NCI-H524 treated with DMSO at 0.1 percent for 48 hours (cell line): ENCODE data around the gene MBNL1.

Experiments used
- DNase-seq: peaks from one replicate; lab custom pipeline; 2025; lab: John Stamatoyannopoulos, UW

The MBNL1 gene

DNA sequence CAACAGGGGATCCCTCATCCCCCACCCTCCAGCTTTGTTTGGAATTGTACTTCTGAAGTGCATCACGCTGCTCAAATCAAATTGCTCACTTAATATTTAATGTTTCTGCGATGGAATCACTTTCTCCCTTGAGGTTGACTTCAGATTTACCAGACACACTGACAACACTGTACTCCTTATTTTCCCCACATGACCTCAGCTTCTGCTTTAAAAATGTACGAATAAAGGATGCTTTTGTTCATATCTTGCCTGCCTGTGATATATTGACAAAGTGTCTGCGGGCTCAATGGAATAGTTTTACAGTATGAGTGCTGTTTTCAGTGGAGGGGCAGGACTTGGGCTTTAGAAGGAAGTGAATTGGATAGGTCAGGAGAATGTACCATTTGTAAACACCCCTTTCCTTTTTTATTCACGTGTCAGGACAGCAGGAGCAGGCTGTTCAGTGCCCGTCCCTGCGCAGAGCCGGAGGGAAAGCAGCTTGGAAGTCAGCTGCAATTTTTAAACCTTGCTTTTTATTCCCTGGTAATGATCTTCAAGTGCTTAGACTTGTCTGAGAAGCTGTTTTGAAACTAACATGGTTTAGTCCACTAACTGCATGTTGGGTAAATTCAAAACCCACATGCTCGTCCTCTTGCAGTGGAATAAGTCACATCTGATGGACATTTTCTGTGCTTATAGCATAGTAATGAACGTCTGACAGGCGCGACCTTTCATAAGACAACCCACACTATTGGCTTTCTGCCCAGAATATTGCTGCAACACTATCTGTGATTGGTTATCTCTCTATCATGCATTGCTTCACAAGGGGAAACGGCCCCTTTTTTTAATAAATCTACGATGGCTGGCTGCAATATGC is 29.9 kb downstream of the MBNL1 start:
- peak; percentile 95 for DNase-seq

DNA sequence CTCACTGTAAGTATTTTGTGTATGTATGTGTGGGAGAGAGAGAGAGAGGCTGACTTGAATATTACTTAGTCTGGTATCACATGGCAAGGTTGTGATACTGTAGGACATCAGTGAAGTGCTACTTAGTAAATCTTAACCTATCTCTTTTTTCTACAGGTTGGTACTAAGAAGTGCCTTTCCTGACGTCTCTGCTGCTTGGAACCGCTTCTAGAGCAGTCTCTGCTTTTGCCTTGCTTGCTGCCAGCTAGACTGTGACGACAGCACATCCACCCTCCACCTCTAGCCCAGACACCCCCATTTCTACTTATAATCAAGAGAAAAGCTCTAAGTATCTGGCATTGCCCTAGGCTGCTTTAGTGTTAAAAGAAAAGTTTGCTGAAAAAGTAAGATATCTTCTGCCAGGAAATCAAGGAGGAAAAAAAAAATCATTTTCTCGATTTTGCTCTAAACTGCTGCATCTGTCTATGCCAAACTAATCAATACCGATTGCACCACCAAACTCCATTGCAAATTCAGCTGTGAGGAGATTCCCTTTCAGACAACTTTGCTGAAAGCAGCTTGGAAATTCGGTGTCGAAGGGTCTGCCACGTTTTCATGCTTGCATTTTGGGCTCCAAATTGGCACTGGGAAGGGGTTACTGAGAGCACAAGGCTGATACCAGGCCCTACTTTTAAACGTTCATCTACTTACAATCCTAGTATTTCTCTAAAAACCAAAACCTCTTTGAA is 30.7 kb downstream of the MBNL1 start:
- no peak for DNase-seq

DNA sequence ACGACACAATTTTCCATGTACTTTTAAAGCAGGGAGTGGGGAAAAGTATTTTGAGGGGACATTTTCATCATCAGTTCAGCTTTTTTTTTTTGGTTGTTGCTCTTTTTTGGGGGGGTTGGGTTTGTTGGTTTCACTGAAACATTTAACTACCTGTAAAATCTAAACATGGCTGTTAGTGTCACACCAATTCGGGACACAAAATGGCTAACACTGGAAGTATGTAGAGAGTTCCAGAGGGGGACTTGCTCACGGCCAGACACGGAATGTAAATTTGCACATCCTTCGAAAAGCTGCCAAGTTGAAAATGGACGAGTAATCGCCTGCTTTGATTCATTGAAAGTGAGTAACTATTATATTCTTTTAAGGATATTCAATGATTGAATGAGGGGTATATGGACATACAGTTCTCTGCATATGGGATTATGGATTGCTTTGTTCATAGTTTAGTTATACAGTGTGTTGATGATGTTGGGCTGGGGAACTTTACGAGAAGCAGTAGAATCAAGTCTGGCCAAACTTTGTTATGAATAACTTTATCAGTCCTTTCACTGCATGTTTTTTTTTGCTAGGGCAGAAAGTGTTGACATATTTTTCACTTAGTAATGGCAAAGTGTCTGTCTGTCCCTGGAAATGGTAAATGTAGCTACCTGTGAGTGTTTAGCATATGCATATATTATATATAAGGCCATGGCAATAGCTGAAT is 31.5 kb downstream of the MBNL1 start:
- peak; percentile 48 for DNase-seq

DNA sequence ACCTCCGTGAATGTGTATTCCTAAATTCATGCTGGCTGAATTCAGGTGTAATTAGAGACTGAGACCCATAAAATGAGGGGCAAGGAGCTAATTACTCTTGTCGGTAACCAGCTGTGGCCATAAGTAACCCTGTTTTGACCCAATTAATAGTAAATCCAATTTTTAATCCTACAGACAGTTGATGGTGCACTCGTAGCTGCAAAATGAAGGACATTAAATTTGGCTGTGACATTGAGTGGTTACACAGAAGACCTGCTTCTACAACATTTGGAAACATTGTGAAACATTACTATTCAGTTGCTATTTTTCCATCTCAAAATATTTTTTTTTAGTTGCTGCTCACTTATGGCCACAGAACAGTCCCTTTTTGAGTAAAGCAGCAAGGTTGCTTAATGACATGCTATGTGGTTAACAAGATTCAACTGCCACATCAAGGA is 33.0 kb downstream of the MBNL1 start:
- peak; percentile 74 for DNase-seq

- DNase-seq: no peak
Observed at GRCh38 chr3:152302521-152303021, 33.8 kb downstream of the MBNL1 start.

- peak; percentile 75 for DNase-seq
Observed at GRCh38 chr3:152304160-152304559, 35.4 kb downstream of the MBNL1 start.

DNA sequence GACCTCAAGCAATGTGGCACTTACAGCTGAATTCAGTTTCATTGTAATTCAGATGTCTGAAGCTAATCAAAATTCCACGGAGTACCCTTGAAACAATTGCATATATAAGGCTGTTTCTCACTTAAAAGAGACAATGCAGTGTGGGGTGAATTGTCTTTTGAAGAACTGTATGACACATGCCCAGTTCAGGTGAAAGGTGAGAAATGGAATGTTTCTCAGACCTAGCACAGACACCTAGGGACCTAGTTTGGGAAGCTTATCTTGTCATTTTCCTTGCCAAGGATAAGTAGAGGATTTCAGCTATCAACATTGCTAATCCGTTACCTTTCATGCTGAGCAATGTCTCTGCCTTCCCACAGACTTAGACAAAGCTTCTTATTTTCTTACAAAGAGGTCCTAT is 36.3 kb downstream of the MBNL1 start:
- DNase-seq: no peak

DNA sequence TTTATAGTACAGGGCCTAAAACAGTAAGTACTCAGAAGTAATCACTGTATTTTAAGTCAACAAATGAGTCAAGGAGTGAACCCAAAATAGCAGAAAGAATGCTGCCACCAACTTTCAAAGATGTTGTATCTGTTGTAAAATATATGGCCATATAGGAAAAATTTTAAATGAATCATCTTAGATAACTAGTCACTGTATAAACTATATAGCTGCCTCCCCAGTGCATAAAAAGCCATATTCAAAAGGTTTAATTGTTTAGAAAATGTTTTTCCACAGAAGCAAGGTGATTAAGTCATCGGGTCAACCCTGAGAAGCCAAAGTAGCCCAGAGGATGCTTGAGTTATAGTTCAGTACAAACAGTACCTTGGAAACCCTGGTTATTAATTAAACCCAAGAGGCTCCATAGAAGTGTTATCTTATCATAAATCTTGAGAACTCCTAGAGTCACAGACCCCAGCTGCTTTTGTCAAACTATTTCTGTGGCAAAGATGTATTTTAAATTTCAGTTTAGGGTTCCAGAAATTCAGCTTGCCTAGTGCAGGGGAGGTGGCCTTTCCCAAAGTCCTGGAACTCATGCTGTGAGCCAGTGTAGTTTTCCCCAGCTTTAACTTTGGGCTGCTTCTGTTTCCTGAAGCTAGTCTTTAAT is 39.2 kb downstream of the MBNL1 start:
- no peak for DNase-seq

DNA sequence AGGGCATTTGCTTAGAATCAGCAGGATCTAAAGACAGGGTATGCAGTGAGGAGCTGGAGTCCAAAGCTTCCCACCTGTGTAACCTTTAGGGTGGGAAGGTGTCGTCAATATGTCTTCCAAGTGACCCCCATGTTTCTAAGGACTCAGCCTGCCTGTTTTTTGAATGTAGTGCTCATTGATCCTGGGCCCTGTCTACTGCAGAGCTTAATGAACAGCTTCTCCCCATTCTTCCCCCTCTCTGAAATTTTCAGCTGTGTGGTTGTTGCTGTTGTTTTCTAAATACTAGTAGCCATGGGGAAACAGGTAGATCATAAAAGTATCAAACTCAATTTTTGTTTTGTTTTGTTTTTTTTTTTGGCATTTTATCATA is 39.7 kb downstream of the MBNL1 start:
- DNase-seq: no peak

DNA sequence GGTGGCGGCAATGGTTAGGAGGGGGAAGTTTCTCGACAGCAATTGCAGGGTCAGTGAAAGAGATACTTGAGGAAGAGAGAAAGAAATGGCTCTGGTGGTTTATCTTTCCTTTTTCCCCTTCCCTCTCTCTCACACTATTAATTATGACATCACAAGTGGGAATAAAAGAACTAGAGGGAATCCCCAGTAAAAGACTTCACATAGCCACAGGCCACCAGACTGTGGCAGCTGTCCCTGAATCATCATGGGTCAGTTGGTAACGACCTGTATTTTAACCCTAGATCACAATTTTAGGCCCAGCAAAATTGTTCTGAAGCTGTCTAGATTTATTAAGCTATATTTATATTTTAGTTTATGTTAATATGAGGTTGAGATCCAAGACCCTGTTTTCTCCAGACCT is 40.3 kb downstream of the MBNL1 start:
- no peak for DNase-seq

DNA sequence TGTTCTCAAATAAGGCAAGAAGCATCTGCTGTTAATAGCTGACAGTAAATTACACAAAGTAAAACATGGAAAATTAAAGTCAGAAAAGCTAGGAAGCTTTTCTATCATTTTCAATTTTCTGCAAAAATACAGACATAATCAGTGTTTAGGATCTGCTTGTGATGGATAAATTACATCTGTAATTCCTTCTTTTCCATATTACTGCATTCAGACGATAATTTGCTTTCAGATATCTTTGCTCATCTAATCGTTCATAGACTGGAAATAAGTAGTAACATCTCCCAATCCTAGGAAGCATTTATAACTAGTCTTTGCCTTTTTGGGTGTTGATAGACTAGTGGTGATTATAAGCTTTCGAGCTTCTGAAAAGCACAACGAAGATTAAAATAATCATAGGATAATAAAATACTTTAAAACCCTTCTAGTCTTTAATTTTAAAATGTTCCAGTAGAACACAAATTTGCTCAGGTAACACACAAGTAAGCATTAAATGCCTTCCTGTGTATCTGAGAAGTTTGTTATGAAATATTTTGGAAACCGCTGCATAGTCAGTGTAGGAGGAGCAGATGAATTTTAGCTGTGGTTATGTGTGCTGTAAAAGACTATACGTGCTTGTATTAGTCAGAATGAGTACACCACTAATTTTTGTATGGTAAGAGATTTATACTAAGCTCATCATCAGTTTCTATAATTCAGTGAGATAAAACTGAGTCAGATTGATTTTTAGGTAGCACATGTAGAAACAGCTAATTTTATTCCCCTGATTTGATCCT is 41.0 kb downstream of the MBNL1 start:
- no peak for DNase-seq

DNA sequence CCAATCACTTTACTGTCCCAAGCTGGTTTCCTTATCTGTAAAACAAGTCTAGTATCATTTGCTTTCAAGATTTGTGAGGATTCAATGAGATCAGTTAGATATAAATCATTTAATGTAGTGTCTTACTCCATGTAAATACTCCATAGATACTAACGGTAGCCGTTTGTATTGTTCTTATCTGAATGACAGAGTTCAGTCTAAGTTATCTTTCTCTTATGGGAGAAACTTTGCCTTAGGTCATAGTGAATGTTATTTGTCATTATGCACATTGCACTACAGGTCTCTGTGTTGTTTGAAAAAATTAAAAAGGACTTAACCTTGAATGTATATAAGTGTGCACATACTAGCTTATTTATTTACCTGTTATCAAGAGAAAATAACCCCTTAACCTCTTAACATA is 44.7 kb downstream of the MBNL1 start:
- DNase-seq: no peak

DNA sequence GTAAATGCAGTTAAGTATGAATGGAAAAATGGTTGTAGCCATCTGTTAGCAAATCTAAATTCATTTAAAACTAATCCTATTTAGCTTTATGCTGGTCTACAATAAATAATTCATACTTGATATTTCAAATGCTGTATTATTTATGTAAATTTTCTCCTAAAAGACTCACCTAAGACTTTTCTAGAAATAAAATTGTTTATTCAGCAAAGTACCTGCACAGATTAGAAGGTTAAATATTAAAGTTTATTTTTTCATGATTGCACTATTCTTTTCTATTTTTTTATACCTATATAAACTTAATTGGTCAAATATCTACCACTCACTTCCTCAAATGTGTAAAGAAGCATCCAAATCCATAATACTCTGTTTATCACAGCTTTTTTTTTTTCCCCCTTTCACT is 45.2 kb downstream of the MBNL1 start:
- no peak for DNase-seq

GRCh38 chr3:152314677-152315353 is 46.1 kb downstream of the MBNL1 start:
- no peak for DNase-seq

DNA sequence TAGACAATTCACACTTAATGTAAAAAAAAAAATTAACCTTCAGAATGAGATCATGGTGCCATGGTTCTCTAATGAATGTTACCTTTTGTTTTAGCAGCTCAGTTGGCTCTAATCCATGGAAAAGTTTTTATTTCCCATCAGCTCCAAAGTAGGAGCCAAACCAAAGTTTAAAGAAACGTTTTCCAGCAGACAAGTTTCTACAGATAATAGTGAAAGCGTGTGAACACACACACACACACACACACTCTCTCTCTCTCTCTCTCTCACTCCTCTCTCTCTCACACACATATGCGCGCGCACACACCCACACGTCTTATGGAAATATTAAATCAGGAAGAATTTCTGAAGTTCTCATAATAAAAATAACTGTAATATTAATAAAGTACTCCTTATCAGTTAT is 46.9 kb downstream of the MBNL1 start:
- no peak for DNase-seq

- no peak for DNase-seq
Observed at GRCh38 chr3:152316318-152316717, 47.6 kb downstream of the MBNL1 start.

GRCh38 chr3:152317184-152317583 is 48.5 kb downstream of the MBNL1 start:
- DNase-seq: no peak

DNA sequence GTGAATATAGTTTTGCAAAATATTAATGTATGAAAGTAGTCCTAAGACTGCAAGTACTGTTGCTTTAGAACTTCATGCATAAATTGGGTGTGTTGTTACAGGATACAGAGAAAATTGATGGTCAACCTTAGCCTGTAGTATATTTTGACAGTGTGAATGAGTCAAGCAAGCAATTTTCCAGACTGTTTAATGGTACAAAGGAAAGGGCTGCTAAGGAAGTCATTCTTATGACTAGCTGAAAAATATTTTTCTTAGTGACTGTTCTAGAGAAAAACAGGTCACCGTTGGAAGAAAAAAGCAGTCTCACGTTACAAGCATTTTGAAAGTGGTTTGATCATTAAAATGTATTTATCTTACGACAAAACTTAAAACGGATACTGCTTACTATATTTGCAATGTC is 49.2 kb downstream of the MBNL1 start:
- DNase-seq: no peak

DNA sequence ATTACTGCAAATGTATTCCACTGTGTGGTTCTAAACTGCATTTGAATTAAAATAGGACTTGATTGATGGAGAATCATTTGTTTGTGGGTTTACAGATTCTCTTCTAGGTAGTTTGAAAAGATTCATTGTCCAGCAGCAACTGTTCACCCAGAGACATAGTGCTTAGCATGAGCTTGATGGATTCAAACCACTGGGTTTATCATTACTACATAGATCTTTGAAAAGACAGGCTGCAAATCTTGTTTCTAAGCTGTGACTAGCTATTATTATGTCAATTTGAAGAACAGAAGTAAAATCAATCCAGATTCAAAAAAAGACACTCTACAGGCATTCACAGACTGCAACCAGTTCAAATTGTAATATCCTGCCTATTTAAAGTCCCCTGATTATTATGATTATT is 49.8 kb downstream of the MBNL1 start:
- no peak for DNase-seq

GRCh38 chr3:152319256-152319655 is 50.5 kb downstream of the MBNL1 start:
- DNase-seq: no peak
